AG08395 (cell line): ENCODE measurements around the gene PCDHGB5.

ENCODE experiments used
- DNase-seq: peaks from one replicate; pipeline ENCODE4 v3.0.0; 2012; ENCODE audit warnings: mixed read lengths, low spot score

The PCDHGB5 gene

GRCh38 chr5:141441571-141442170 lies 43.9 kb downstream of the PCDHGB5 start:
- no peak for DNase-seq
